HL-60 (cell line): ENCODE data around the gene DDX20.
A peak's percentile ranks its signal among the peaks of the same experiment; 100 is the strongest.

Experiments used
- CTCF ChIP-seq: IDR thresholded peaks from one replicate; pipeline ENCODE4 v1.5.1; 2011; ENCODE audit warnings: low read length, control low read depth, inconsistent platforms; ENCODE audit not compliant: insufficient read depth
- POLR2AphosphoS5 ChIP-seq: IDR thresholded peaks from 2 replicates; pipeline ENCODE4 v1.6.1; 2012; ENCODE audit warnings: low read depth
- REST ChIP-seq: IDR thresholded peaks from 2 replicates; pipeline ENCODE4 v1.6.1; 2012; ENCODE audit warnings: low read depth; ENCODE audit not compliant: insufficient replicate concordance

- TF ChIP-seq CTCF (peak; percentile 9), POLR2AphosphoS5 (no peak), REST (no peak)
Measured at GRCh38 chr1:111758373-111758772, 2.7 kb downstream of the DDX20 start.
